ENCODE measurements around the gene ADRA2B. TPM values are rescaled to one million over a fixed set of nuclear protein-coding genes. Genes with fewer than 3 reads are reported as not detected.
A peak's percentile ranks its signal among the peaks of the same experiment; 100 is the strongest.
"Not testable (repeated sequence)": the region's sequence is repeated elsewhere in the genome, so short reads cannot be mapped to it uniquely, and the experiment has no call there.

The ADRA2B gene
- total RNA-seq, 1 experiment from 2014 or later, result 0.03 TPM

DNA sequence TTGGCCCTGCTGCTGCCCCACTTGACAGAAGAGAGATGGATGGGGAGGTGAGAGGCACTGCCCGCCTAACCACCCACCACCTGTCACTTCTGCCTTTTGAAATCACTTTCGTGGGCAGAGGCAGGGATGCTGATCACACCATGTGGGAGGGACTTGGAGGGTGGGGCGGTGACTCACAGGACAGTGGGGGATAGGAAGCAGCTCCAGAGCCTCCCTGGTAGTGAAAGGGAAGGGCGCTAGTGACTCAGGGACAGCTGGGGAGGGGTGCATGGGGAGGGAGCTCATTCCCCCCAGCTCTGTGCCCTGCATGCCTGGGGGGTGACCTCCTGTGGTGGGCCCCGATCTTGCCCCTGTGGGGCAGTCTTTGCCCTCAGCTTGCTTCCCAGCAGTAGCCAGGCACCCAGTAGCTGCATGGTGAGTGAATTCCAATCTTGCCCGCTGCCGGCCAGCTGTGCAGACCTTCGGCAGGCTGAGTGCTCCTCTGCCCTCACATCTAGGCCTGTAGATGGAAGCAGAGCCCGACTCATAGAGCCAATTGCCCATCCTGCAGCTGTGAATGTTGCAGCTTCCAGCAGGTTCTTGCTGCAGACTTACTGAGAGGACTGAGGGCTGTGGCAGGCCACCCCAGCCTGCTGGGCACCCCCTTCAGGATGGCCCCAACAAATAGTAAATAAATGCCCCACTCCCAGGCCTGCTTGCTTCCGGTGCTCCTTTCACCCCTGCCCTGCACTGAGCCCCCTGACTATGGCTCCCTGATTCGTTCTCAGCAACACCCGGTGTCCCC lies 53.1 kb downstream of the ADRA2B start:
- not testable (repeated sequence) for H3K36me3 ChIP-seq, H3K4me3 ChIP-seq, H3K9me3 ChIP-seq, H3K27me3 ChIP-seq
- peak; percentile 75 for DNase-seq

Other genes starting within 250 kb of the ADRA2B start
- 6.1 and 10.3 TPM in 2 replicates for gene ANKRD36C, start 124.7 kb downstream of the ADRA2B start, total RNA-seq (2014; rRNA removed; shearing (Covaris generic); ENCODE audit: low replicate concordance)
- not detected in 2 replicates for gene GPAT2, start 81.7 kb downstream of the ADRA2B start, total RNA-seq (2014; rRNA removed; shearing (Covaris generic); ENCODE audit: low replicate concordance)
- not detected in 2 replicates for gene ASTL, start 21.9 kb upstream of the ADRA2B start, total RNA-seq (2014; rRNA removed; shearing (Covaris generic); ENCODE audit: low replicate concordance)
- 4.9 and 8.7 TPM in 2 replicates for gene DUSP2, start 28.9 kb upstream of the ADRA2B start, total RNA-seq (2014; rRNA removed; shearing (Covaris generic); ENCODE audit: low replicate concordance)
- gene STARD7, start 92.3 kb upstream of the ADRA2B start, total RNA-seq (2014; rRNA removed; shearing (Covaris generic); ENCODE audit: low replicate concordance), result 100 and 113 TPM in 2 replicates
- gene TMEM127, start 149.4 kb upstream of the ADRA2B start, total RNA-seq (2014; rRNA removed; shearing (Covaris generic); ENCODE audit: low replicate concordance), result 3.7 and 7.3 TPM in 2 replicates
- gene CIAO1, start 149.7 kb upstream of the ADRA2B start, total RNA-seq (2014; rRNA removed; shearing (Covaris generic); ENCODE audit: low replicate concordance), result 76.2 and 103 TPM in 2 replicates
- 56.6 and 56.9 TPM in 2 replicates for gene SNRNP200, start 189.0 kb upstream of the ADRA2B start, total RNA-seq (2014; rRNA removed; shearing (Covaris generic); ENCODE audit: low replicate concordance)
- 4.7 TPM in 2 replicates for gene ITPRIPL1, start 208.7 kb upstream of the ADRA2B start, total RNA-seq (2014; rRNA removed; shearing (Covaris generic); ENCODE audit: low replicate concordance)
- 31.5 and 34.2 TPM in 2 replicates for gene NCAPH, start 219.2 kb upstream of the ADRA2B start, total RNA-seq (2014; rRNA removed; shearing (Covaris generic); ENCODE audit: low replicate concordance)

Data from MG63 (cell line).